Measurements from ENCODE around the gene NECTIN3.

DNA sequence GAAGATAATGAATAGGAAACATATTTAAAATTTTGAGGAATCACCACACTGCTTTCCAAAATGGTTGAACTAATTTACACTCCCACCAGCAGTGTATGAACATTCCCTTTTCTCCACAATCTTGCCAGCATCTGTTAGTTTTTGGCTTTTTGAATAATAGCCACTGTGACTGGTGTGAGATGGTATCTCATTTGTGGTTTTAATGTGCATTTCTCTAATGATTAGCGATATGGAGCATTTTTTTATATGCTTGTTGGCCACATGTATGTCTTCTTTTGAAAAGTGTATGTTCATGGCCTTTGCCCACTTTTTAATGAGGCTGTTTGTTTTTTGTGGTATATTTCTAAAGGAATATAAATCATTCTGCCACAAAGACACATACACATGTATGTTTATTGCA, 166.3 kb downstream of the NECTIN3 start:
- TF ChIP-seq, protein P1, sequence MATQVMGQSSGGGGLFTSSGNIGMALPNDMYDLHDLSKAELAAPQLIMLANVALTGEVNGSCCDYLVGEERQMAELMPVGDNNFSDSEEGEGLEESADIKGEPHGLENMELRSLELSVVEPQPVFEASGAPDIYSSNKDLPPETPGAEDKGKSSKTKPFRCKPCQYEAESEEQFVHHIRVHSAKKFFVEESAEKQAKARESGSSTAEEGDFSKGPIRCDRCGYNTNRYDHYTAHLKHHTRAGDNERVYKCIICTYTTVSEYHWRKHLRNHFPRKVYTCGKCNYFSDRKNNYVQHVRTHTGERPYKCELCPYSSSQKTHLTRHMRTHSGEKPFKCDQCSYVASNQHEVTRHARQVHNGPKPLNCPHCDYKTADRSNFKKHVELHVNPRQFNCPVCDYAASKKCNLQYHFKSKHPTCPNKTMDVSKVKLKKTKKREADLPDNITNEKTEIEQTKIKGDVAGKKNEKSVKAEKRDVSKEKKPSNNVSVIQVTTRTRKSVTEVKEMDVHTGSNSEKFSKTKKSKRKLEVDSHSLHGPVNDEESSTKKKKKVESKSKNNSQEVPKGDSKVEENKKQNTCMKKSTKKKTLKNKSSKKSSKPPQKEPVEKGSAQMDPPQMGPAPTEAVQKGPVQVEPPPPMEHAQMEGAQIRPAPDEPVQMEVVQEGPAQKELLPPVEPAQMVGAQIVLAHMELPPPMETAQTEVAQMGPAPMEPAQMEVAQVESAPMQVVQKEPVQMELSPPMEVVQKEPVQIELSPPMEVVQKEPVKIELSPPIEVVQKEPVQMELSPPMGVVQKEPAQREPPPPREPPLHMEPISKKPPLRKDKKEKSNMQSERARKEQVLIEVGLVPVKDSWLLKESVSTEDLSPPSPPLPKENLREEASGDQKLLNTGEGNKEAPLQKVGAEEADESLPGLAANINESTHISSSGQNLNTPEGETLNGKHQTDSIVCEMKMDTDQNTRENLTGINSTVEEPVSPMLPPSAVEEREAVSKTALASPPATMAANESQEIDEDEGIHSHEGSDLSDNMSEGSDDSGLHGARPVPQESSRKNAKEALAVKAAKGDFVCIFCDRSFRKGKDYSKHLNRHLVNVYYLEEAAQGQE (IDR thresholded peaks at IDR 0.05; ENCODE audit: insufficient read depth in 1 of 2, low read depth in 2 of 2, low read length in 2 of 2), result no peak
- TF ChIP-seq POLR2AphosphoS5 (IDR thresholded peaks at IDR 0.05; ENCODE audit: low read depth, low read length) (no peak), FOXP2 (optimal IDR thresholded peaks at IDR 0.05; ENCODE audit: borderline replicate concordance, extremely low read depth, extremely low read length, insufficient read depth) (no peak), SIN3A (IDR thresholded peaks at IDR 0.05; ENCODE audit: borderline replicate concordance, insufficient read depth, low read length) (no peak), TAF1 (IDR thresholded peaks at IDR 0.05; ENCODE audit: borderline replicate concordance, insufficient read depth, low read length) (no peak)
